OCI-LY7 (cell line): ENCODE measurements around the gene TSTD2. TPM values are rescaled to one million over a fixed set of nuclear protein-coding genes. Genes with fewer than 3 reads are reported as not detected.

Experiments used
- BruUV-seq: library from RNA; stranded (reverse); fragments of 400-500 nt; replicated peaks from 2 replicates; lab custom pipeline; 2021; lab: Mats Ljungman, UMichigan
- CTCF ChIA-PET: fragments of 300-600 bp; sonication (Branson Sonifier 250); formaldehyde crosslinking; loops from one replicate; lab custom pipeline; 2022; ENCODE audit warnings: antibody characterized with exemption; ENCODE audit not compliant: unreplicated experiment; lab: Charles Lee
- POLR2A ChIA-PET: fragments of 300-600 bp; sonication (Branson Sonifier 250); formaldehyde crosslinking; loops from one replicate; lab custom pipeline; 2022; ENCODE audit warnings: antibody characterized with exemption; lab: Charles Lee
- DNase-seq: peaks from one replicate; pipeline ENCODE4 v3.0.0-alpha.2; 2015; ENCODE audit warnings: low spot score
- H2AFZ ChIP-seq: fragments of 200-600 bp; sonication (generic), shearing (Covaris generic); 2 replicates; pipeline ENCODE4 v1.6.1; 2014; ENCODE audit warnings: mild to moderate bottlenecking, antibody characterized with exemption, low read length, moderate library complexity
- H3K27ac ChIP-seq: fragments of 200-600 bp; sonication (generic); 2 replicates; pipeline ENCODE4 v1.5.1; 2014; ENCODE audit warnings: mixed run types, low read depth, mild to moderate bottlenecking, moderate library complexity, low read length, inconsistent platforms; ENCODE audit not compliant: poor library complexity, severe bottlenecking
- H3K36me3 ChIP-seq: fragments of 200-600 bp; sonication (generic); 2 replicates; pipeline ENCODE4 v1.6.1; 2014; ENCODE audit warnings: mild to moderate bottlenecking, antibody characterized with exemption, low read length, moderate library complexity, mixed read lengths; ENCODE audit not compliant: insufficient read depth
- H3K4me1 ChIP-seq: fragments of 200-600 bp; sonication (generic); 2 replicates; pipeline ENCODE4 v1.5.1; 2014; ENCODE audit warnings: mild to moderate bottlenecking, low read length; ENCODE audit not compliant: insufficient read depth, poor library complexity, severe bottlenecking
- H3K4me2 ChIP-seq: fragments of 200-600 bp; sonication (generic); 2 replicates; pipeline ENCODE4 v1.6.1; 2014; ENCODE audit warnings: mild to moderate bottlenecking, low read length
- H3K4me3 ChIP-seq: fragments of 200-600 bp; sonication (generic); 2 replicates; pipeline ENCODE4 v1.5.1; 2014; ENCODE audit warnings: mild to moderate bottlenecking, low read depth, low read length; ENCODE audit not compliant: poor library complexity, severe bottlenecking
- H3K79me2 ChIP-seq: fragments of 200-600 bp; sonication (generic); 2 replicates; pipeline ENCODE4 v1.6.1; 2016; ENCODE audit warnings: low read depth, mild to moderate bottlenecking, low read length, moderate library complexity, mixed read lengths; ENCODE audit not compliant: insufficient read depth
- H3K9me2 ChIP-seq: fragments of 200-600 bp; sonication (generic); 2 replicates; pipeline ENCODE4 v1.6.1; 2016; ENCODE audit warnings: mild to moderate bottlenecking, low read length, mixed read lengths; ENCODE audit not compliant: insufficient read depth
- H3K9me3 ChIP-seq: fragments of 200-600 bp; sonication (generic); 2 replicates; pipeline ENCODE4 v1.6.1; 2014; ENCODE audit warnings: mild to moderate bottlenecking, mixed run types, low read length, mixed read lengths
- H4K20me1 ChIP-seq: fragments of 200-600 bp; sonication (generic); 2 replicates; pipeline ENCODE4 v1.6.1; 2014; ENCODE audit warnings: mild to moderate bottlenecking, antibody characterized with exemption, low read length, moderate library complexity, mixed read lengths; ENCODE audit not compliant: insufficient read depth
- CTCF ChIP-seq: fragments of 200-600 bp; sonication (generic); conservative IDR thresholded peaks from 2 replicates; pipeline ENCODE4 v1.5.1; 2014; ENCODE audit warnings: mild to moderate bottlenecking, antibody characterized with exemption, low read length, moderate library complexity, mixed read lengths
- EZH2phosphoT487 ChIP-seq: fragments of 200-600 bp; sonication (generic); IDR thresholded peaks from 2 replicates; pipeline ENCODE4 v1.6.1; 2018; ENCODE audit warnings: low read depth, borderline replicate concordance, mild to moderate bottlenecking, mixed run types, antibody characterized with exemption, low read length, moderate library complexity, mixed read lengths
- intact Hi-C: fragments of 100-400 bp; cut with micrococcal nuclease; formaldehyde crosslinking; loops from one replicate; pipeline ENCODE4 v1.10.0; 2022; ENCODE audit not compliant: unreplicated experiment
- total RNA-seq, 2 experiments: library from RNA; depleted of rRNA in 1 of 2; stranded (reverse); fragments of >200 nt in 1 of 2; shearing (Covaris generic) in 1 of 2; gene quantifications; 2 replicates each; pipeline ENCODE4 v1.2.3, GENCODE V29; 2014 to 2022

TSTD2 gene
- total RNA-seq, 2 experiments from 2014 or later, result 17.1 to 22.0 TPM

GRCh38 chr9:97665742-97666141, 32.6 kb upstream of the TSTD2 start:
- intact Hi-C loops, result no loop called here
- Histone ChIP-seq H4K20me1 (0 out of 2 replicates have a peak, but pooled peaks cover 4% of the 10 kb centered on the region), H3K27ac (no peak overlapping the region), H3K36me3 (peaks cover 99% of the 10 kb centered on the region), H3K4me2 (no peak overlapping the region), H2AFZ (no peak overlapping the region), H3K9me3 (no peaks in the 10 kb centered on the region), H3K9me2 (no peaks in the 10 kb centered on the region), H3K79me2 (no peaks in the 10 kb centered on the region), H3K4me1 (no peaks in the 10 kb centered on the region), H3K4me3 (no peak overlapping the region)
- CTCF ChIA-PET, result no interaction called here
- no peak for TF ChIP-seq CTCF
- no peak for TF ChIP-seq EZH2phosphoT487
- DNase-seq, result no peak
- POLR2A ChIA-PET, result interaction anchor here (1.1 kb wide), 1 partner anchor 10 kb away, joined by 3 read pairs; no protein-coding TSS in a partner anchor
- no TSS peak for BruUV-seq

GRCh38 chr9:97660847-97661246, 27.7 kb upstream of the TSTD2 start:
- CTCF ChIA-PET, result no interaction called here
- POLR2A ChIA-PET, result interaction anchor here (0.9 to 2.5 kb wide), 4 partner anchors 13 to 19 kb away, joined by 4 to 9 read pairs (median 4); no protein-coding TSS in a partner anchor
- intact Hi-C loops, result loop anchor here (2.0 kb wide), 1 partner anchor 14 kb away; no protein-coding TSS in a partner anchor

More at GRCh38 chr9:97660847-97661246, 27.7 kb upstream of the TSTD2 start:
- TF ChIP-seq EZH2phosphoT487 (no peak), CTCF (no peak)
- no peaks in the 10 kb centered on the region for H3K79me2 ChIP-seq
- H3K9me3 ChIP-seq, result no peaks in the 10 kb centered on the region
- DNase-seq, result no peak
- H3K4me1 ChIP-seq, result no peaks in the 10 kb centered on the region
- no peak overlapping the region for H3K4me3 ChIP-seq
- H3K27ac ChIP-seq, result no peak overlapping the region
- H4K20me1 ChIP-seq, result no peaks in the 10 kb centered on the region
- no peak overlapping the region for H2AFZ ChIP-seq
- no TSS peak for BruUV-seq
- H3K9me2 ChIP-seq, result no peaks in the 10 kb centered on the region
- no peak overlapping the region for H3K4me2 ChIP-seq
- peaks cover 98% of the 10 kb centered on the region for H3K36me3 ChIP-seq
